MM.1S (cell line): ENCODE measurements around the gene CLINT1.

Source experiments
- EZH2 ChIP-seq: fragments of 300-600 bp; sonication (generic); optimal IDR thresholded peaks from 2 replicates; pipeline ENCODE3; 2017; ENCODE audit warnings: low read depth, mild to moderate bottlenecking, antibody characterized with exemption, low read length, mixed read lengths
- TF ChIP-seq, protein P1 (sequence below): fragments of 300-600 bp; sonication (generic); IDR thresholded peaks from 2 replicates; pipeline ENCODE4 v1.5.1; 2016; ENCODE audit warnings: antibody characterized with exemption, low read length, mixed read lengths

DNA sequence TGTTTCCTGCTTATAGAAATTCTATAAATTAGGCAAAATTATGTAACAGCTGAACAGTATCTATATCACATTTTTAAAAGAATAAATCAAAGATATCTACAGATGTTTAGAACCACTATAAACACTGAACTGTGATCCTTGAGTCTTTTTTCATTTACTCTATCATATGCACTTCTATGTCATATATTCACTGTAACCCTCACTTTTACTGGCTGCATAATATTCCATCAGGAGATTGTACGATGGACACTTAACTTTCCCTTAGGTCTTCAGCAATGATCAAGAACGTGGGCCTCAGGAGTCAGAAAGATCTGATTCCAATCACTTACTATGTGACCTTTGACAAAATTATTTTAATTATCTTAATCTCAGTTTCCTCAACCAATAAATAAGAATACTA, 41.0 kb downstream of the CLINT1 start:
- TF ChIP-seq, protein P1, sequence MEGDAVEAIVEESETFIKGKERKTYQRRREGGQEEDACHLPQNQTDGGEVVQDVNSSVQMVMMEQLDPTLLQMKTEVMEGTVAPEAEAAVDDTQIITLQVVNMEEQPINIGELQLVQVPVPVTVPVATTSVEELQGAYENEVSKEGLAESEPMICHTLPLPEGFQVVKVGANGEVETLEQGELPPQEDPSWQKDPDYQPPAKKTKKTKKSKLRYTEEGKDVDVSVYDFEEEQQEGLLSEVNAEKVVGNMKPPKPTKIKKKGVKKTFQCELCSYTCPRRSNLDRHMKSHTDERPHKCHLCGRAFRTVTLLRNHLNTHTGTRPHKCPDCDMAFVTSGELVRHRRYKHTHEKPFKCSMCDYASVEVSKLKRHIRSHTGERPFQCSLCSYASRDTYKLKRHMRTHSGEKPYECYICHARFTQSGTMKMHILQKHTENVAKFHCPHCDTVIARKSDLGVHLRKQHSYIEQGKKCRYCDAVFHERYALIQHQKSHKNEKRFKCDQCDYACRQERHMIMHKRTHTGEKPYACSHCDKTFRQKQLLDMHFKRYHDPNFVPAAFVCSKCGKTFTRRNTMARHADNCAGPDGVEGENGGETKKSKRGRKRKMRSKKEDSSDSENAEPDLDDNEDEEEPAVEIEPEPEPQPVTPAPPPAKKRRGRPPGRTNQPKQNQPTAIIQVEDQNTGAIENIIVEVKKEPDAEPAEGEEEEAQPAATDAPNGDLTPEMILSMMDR, result no peak
- TF ChIP-seq EZH2, result no peak
